A375 (cell line): ENCODE results near the gene KRTAP9-2. TPM values are rescaled to one million over a fixed set of nuclear protein-coding genes. Genes with fewer than 3 reads are reported as not detected.

Source experiments
- small RNA-seq: library from RNA; depleted of rRNA; stranded (forward); fragments of <200 nt; gene quantifications from one replicate; pipeline ENCODE3, GENCODE V24; 2014
- total RNA-seq: library from RNA; depleted of rRNA; stranded (reverse); fragments of >200 nt; shearing (Covaris generic); gene quantifications from 2 replicates; pipeline ENCODE4 v1.2.3, GENCODE V29; 2014; rRNA removed

Gene KRTAP9-2, protein sequence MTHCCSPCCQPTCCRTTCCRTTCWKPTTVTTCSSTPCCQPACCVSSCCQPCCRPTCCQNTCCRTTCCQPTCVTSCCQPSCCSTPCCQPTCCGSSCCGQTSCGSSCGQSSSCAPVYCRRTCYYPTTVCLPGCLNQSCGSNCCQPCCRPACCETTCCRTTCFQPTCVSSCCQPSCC
- not detected in 2 replicates for total RNA-seq

DNA sequence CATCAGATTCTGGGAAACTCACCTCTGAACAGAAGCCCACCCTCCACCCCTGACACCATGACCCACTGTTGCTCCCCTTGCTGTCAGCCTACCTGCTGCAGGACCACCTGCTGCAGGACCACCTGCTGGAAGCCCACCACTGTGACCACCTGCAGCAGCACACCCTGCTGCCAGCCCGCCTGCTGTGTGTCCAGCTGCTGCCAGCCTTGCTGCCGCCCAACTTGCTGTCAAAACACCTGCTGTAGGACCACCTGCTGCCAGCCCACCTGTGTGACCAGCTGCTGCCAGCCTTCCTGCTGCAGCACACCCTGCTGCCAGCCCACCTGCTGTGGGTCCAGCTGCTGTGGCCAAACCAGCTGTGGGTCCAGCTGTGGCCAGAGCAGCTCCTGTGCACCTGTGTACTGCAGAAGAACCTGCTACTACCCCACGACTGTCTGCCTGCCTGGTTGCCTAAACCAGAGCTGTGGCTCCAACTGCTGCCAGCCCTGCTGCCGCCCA lies at the start of gene KRTAP9-2:
KRTAP9-2 (plus strand) TSS at position 51 of the 498 bp plus-strand sequence; CDS start at position 58, 7 bp downstream.

DNA sequence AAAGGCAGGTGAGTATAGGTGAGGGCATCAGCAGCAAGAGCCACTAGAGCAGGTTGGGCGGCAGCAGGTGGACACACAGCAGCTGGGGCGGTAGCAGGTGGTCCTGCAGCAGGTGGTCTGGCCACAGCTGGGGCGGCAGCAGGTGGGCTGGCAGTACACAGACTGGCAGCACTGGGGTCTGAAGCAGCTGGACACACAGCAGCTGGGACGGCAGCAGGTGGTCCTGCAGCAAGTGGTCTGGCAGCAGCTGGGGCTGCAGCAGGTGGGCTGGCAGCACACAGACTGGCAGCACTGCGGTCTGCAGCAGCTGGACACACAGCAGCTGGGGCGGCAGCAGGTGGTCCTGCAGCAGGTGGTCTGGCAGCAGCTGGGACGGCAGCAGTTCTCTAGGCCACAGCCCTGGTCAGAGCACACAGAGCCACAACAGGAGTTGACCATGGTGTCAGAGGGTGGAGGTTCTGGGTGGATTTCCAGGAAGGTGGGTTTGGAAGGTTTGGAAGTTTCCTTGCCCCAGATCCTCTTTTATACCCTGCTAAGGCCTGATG lies 48.6 kb upstream of the KRTAP9-2 start, which contains the start of gene KRTAP4-2:
KRTAP4-2 (minus strand) TSS at position 495 of the 545 bp plus-strand sequence; CDS start at position 438, 57 bp downstream.

DNA sequence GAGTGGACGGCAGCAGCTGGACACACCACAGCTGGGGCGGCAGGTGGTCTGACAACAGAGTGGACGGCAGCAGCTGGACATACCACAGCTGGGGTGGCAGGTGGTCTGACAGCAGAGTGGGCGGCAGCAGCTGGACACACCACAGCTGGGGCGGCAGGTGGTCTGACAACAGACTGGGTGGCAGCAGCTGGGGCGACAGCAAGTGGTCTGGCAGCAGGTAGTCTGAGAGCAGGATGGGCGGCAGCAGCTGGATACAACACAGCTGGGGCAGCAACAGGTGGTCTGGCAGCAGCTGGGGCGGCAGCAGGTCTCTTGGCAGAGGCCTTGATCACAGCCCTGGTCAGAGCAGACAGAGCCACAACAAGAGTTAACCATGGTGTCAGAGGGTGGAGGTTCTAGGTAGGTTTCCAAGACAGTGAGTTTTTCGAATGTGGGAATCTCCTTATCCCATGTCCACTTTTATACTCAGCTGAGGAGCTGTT lies 41.9 kb upstream of the KRTAP9-2 start, which contains the start of gene KRTAP4-1:
KRTAP4-1 (minus strand) TSS at position 432 of the 482 bp plus-strand sequence; CDS start at position 375, 57 bp downstream.

DNA sequence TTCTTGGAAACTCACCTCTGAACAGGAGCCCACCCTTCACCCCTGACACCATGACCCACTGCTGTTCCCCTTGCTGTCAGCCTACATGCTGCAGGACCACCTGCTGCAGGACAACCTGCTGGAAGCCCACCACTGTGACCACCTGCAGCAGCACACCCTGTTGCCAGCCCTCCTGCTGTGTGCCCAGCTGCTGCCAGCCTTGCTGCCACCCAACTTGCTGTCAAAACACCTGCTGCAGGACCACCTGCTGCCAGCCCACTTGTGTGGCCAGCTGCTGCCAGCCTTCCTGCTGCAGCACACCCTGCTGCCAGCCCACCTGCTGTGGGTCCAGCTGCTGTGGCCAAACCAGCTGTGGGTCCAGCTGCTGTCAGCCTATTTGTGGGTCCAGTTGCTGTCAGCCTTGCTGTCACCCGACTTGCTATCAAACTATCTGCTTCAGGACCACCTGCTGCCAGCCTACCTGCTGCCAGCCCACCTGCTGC lies 36.6 kb upstream of the KRTAP9-2 start, which contains the start of gene KRTAP9-1:
KRTAP9-1 (plus strand) TSS at position 51 of the 482 bp plus-strand sequence; CDS start at position 51, 0 bp downstream.

DNA sequence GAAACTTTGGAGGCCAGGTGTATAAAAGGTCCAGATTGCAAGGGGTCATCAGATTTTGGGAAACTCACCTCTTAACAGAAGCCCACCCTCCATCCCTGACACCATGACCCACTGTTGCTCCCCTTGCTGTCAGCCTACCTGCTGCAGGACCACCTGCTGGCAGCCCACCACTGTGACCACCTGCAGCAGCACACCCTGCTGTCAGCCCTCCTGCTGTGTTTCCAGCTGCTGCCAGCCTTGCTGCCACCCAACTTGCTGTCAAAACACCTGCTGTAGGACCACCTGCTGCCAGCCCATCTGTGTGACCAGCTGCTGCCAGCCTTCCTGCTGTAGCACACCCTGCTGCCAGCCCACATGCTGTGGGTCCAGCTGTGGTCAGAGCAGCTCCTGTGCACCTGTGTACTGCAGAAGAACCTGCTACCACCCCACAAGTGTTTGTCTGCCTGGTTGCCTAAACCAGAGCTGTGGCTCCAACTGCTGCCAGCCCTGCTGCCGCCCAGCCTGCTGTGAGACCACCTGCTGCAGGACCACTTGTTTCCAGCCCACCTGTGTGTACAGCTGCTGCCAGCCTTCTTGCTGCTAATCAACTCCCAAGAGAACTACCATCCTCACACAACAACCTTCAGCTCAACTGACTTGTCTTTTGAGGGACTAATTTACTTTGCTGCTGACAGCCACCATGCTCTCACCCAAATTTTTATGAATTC lies 6.1 kb downstream of the KRTAP9-2 start, which contains the start of gene KRTAP9-3:
KRTAP9-3 (plus strand) TSS at position 51 of the 707 bp plus-strand sequence; CDS start at position 104, 53 bp downstream.

DNA sequence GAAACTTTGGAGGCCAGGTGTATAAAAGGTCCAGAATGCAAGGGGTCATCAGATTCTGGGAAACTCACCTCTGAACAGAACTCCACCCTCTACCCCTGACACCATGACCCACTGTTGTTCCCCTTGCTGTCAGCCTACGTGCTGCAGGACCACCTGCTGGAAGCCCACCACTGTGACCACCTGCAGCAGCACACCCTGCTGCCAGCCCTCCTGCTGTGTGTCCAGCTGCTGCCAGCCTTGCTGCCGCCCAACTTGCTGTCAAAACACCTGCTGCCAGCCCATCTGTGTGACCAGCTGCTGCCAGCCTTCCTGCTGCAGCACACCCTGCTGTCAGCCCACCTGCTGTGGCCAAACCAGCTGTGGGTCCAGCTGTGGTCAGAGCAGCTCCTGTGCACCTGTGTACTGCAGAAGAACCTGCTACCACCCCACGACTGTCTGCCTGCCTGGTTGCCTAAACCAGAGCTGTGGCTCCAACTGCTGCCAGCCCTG lies 11.5 kb downstream of the KRTAP9-2 start, which contains the start of gene KRTAP9-8:
KRTAP9-8 (plus strand) TSS at position 51 of the 489 bp plus-strand sequence; CDS start at position 104, 53 bp downstream.

DNA sequence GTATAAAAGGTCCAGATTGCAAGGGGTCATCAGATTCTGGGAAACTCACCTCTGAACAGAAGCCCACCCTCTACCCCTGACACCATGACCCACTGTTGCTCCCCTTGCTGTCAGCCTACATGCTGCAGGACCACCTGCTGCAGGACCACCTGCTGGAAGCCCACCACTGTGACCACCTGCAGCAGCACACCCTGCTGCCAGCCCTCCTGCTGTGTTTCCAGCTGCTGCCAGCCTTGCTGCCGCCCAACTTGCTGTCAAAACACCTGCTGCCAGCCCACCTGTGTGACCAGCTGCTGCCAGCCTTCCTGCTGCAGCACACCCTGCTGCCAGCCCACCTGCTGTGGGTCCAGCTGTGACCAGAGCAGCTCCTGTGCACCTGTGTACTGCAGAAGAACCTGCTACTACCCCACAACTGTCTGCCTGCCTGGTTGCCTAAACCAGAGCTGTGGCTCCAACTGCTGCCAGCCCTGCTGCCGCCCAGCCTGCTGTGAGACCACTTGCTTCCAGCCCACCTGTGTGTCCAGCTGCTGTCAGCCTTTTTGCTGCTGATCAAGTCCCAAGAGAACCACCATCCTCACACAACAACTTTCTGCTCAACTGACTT lies 23.3 kb downstream of the KRTAP9-2 start, which contains the start of gene KRTAP9-4:
KRTAP9-4 (plus strand) TSS at position 51 of the 604 bp plus-strand sequence; CDS start at position 85, 34 bp downstream.

DNA sequence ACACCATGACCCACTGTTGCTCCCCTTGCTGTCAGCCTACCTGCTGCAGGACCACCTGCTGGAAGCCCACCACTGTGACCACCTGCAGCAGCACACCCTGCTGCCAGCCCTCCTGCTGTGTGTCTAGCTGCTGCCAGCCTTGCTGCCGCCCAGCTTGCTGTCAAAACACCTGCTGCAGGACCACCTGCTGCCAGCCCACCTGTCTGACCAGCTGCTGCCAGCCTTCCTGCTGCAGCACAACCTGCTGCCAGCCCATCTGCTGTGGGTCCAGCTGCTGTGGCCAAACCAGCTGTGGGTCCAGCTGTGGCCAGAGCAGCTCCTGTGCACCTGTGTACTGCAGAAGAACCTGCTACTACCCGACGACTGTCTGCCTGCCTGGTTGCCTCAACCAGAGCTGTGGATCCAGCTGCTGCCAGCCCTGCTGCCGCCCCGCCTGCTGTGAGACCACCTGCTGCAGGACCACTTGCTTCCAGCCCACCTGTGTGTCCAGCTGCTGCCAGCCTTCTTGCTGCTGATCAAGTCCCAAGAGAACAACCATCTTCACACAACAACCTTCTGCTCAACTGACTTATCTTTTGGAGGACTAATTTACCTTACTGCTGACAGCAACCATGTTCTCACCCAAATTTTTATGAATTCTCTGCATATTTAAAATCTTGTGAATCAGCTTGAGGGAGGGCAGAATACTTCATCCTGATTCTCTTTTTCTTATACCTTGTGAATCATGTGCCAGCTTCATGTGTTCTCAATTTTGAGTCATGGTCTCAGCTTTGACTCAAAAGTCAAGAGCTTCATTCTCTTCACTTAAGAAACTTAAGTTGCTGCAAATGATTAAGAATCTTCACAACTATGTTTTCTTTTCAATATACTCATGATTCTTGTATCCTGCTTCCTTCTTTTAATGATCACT lies 29.2 kb downstream of the KRTAP9-2 start, which contains the start of gene KRTAP9-9:
KRTAP9-9 (plus strand) TSS at position 4 of the 910 bp plus-strand sequence.

DNA sequence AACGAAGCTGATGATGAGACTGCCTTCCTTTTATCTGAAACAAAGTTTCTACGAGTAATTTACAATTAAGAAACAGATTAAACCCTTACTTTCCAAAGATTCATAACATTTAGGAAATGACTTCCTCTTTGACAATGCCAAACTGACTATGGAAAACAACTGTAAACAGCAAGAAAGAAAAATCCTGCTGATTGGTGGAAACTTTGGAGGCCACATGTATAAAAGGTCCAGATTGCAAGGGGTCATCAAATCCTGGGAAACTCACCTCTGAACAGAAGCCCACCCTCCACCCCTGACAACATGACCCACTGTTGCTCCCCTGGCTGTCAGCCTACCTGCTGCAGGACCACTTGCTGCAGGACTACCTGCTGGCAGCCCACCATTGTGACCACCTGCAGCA lies 38.6 kb downstream of the KRTAP9-2 start, which contains the start of gene KRTAP9-6:
KRTAP9-6 (plus strand) TSS at position 301 of the 400 bp plus-strand sequence; CDS start at position 301, 0 bp downstream.

DNA sequence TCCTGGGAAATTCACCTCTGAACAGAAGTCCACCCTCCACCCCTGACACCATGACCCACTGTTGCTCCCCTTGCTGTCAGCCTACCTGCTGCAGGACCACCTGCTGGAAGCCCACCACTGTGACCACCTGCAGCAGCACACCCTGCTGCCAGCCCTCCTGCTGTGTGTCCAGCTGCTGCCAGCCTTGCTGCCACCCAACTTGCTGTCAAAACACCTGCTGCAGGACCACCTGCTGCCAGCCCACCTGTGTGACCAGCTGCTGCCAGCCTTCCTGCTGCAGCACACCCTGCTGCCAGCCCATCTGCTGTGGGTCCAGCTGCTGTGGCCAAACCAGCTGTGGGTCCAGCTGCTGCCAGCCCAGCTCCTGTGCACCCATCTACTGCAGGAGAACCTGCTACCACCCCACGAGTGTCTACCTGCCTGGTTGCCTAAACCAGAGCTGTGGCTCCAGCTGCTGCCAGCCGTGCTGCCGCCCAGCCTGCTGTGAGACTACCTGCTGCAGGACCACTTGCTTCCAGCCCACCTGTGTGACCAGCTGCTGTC lies 49.3 kb downstream of the KRTAP9-2 start, which contains the start of gene KRTAP9-7:
KRTAP9-7 (plus strand) TSS at position 51 of the 543 bp plus-strand sequence; CDS start at position 51, 0 bp downstream.

Small RNA genes lying within 50 kb of the gene (small RNA-seq; reads per million reads assigned to genes)
- gene KRTAP4-17P: not detected

Other genes starting within 250 kb of the KRTAP9-2 start
- not detected in 2 replicates for gene KRT40, start 242.3 kb upstream of the KRTAP9-2 start, total RNA-seq
- gene KRTAP3-3, start 232.5 kb upstream of the KRTAP9-2 start, total RNA-seq: not detected in 2 replicates
- not detected in 2 replicates for gene KRTAP3-2, start 226.7 kb upstream of the KRTAP9-2 start, total RNA-seq
- not detected in 2 replicates for gene KRTAP3-1, start 217.5 kb upstream of the KRTAP9-2 start, total RNA-seq
- gene KRTAP1-5, start 199.4 kb upstream of the KRTAP9-2 start, total RNA-seq: not detected in 2 replicates
- not detected in 2 replicates for gene KRTAP1-4, start 196.5 kb upstream of the KRTAP9-2 start, total RNA-seq
- not detected in 2 replicates for gene KRTAP1-3, start 191.8 kb upstream of the KRTAP9-2 start, total RNA-seq
- gene KRTAP1-1, start 185.2 kb upstream of the KRTAP9-2 start, total RNA-seq: not detected in 2 replicates
- not detected in 2 replicates for gene KRTAP2-1, start 179.3 kb upstream of the KRTAP9-2 start, total RNA-seq
- not detected in 2 replicates for gene KRTAP2-2, start 171.4 kb upstream of the KRTAP9-2 start, total RNA-seq
- gene KRTAP2-3, start 166.5 kb upstream of the KRTAP9-2 start, total RNA-seq: 0.29 TPM in 1 of 2 replicates, not detected in the other
- not detected in 2 replicates for gene KRTAP2-4, start 160.8 kb upstream of the KRTAP9-2 start, total RNA-seq
- not detected in 2 replicates for gene KRTAP4-7, start 142.5 kb upstream of the KRTAP9-2 start, total RNA-seq
- gene KRTAP4-8, start 128.5 kb upstream of the KRTAP9-2 start, total RNA-seq: not detected in 2 replicates
- gene KRTAP4-16, start 124.4 kb upstream of the KRTAP9-2 start, total RNA-seq: not detected in 2 replicates
- not detected in 2 replicates for gene KRTAP4-9, start 121.3 kb upstream of the KRTAP9-2 start, total RNA-seq
- not detected in 2 replicates for gene KRTAP4-11, start 108.3 kb upstream of the KRTAP9-2 start, total RNA-seq
- not detected in 2 replicates for gene KRTAP4-12, start 102.5 kb upstream of the KRTAP9-2 start, total RNA-seq
- not detected in 2 replicates for gene KRTAP4-6, start 86.1 kb upstream of the KRTAP9-2 start, total RNA-seq
- not detected in 2 replicates for gene KRTAP4-5, start 76.8 kb upstream of the KRTAP9-2 start, total RNA-seq
- not detected in 2 replicates for gene KRTAP4-4, start 65.9 kb upstream of the KRTAP9-2 start, total RNA-seq
- gene KRTAP4-3, start 58.4 kb upstream of the KRTAP9-2 start, total RNA-seq: not detected in 2 replicates
- not detected in 2 replicates for gene KRTAP4-2, start 48.4 kb upstream of the KRTAP9-2 start, total RNA-seq
- not detected in 2 replicates for gene KRTAP4-1, start 41.7 kb upstream of the KRTAP9-2 start, total RNA-seq
- gene KRTAP9-1, start 36.8 kb upstream of the KRTAP9-2 start, total RNA-seq: not detected in 2 replicates
- not detected in 2 replicates for gene KRTAP9-3, start 5.8 kb downstream of the KRTAP9-2 start, total RNA-seq
- gene KRTAP9-8, start 11.4 kb downstream of the KRTAP9-2 start, total RNA-seq: not detected in 2 replicates
- gene KRTAP9-4, start 23.0 kb downstream of the KRTAP9-2 start, total RNA-seq: not detected in 2 replicates
- not detected in 2 replicates for gene KRTAP9-9, start 28.7 kb downstream of the KRTAP9-2 start, total RNA-seq
- not detected in 2 replicates for gene KRTAP9-6, start 38.7 kb downstream of the KRTAP9-2 start, total RNA-seq
- not detected in 2 replicates for gene KRTAP9-7, start 49.0 kb downstream of the KRTAP9-2 start, total RNA-seq
- not detected in 2 replicates for gene KRTAP29-1, start 76.2 kb downstream of the KRTAP9-2 start, total RNA-seq
- not detected in 2 replicates for gene KRTAP16-1, start 82.7 kb downstream of the KRTAP9-2 start, total RNA-seq
- gene KRTAP17-1, start 89.1 kb downstream of the KRTAP9-2 start, total RNA-seq: not detected in 2 replicates
- gene KRT33A, start 124.2 kb downstream of the KRTAP9-2 start, total RNA-seq: not detected in 2 replicates
- gene KRT33B, start 143.2 kb downstream of the KRTAP9-2 start, total RNA-seq: 0.29 TPM in 1 of 2 replicates, not detected in the other
- gene KRT34, start 155.7 kb downstream of the KRTAP9-2 start, total RNA-seq: 0.23 and 0.77 TPM in 2 replicates
- not detected in 2 replicates for gene KRT31, start 171.0 kb downstream of the KRTAP9-2 start, total RNA-seq
- not detected in 2 replicates for gene KRT37, start 197.9 kb downstream of the KRTAP9-2 start, total RNA-seq
- not detected in 2 replicates for gene KRT38, start 214.3 kb downstream of the KRTAP9-2 start, total RNA-seq
- gene KRT32, start 240.7 kb downstream of the KRTAP9-2 start, total RNA-seq: 0.08 and 0.19 TPM in 2 replicates